GM13977 (cell line): Measurements from ENCODE around the gene ANK2.

Experiments used
- DNase-seq: peaks from one replicate; pipeline ENCODE4 v3.0.0; 2012; ENCODE audit warnings: low spot score
- in situ Hi-C: fragments of 300-500 bp; cut with MboI; formaldehyde crosslinking; loops from one replicate; pipeline ENCODE4 v1.12.0; 2022; ENCODE audit warnings: low sequenced_read_pairs, low pct_unique_long_range_greater_than_20kb, mixed read lengths, inconsistent platforms; ENCODE audit not compliant: unreplicated experiment
- TF ChIP-seq, protein P1 (sequence below): IDR thresholded peaks from 2 replicates; pipeline ENCODE4 v1.5.1; 2012; ENCODE audit warnings: mild to moderate bottlenecking, control low read depth; ENCODE audit not compliant: insufficient read depth; ENCODE audit errors: extremely low read depth, missing control alignments

The ANK2 gene

DNA sequence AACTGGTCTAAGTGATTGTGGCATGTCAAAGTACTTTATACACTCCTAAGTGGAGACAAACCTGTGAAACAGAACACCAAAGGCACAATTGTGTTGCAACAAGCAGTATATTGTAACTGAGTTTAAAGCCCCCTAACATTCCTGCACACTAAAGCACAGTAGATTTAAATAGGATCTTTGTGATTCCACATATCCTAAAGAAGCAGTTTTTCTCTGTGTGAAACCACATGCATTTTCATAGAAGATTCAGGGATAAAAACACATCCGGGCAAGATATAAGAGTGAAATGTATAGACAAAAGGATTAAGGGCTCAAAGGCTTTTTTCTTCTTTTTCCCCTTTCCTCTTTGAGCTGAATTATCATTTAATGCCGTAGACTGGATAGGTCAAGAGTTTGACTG is 82.2 kb downstream of the ANK2 start:
- in situ Hi-C loops: no loop called here
- DNase-seq: no peak
- TF ChIP-seq, protein P1, sequence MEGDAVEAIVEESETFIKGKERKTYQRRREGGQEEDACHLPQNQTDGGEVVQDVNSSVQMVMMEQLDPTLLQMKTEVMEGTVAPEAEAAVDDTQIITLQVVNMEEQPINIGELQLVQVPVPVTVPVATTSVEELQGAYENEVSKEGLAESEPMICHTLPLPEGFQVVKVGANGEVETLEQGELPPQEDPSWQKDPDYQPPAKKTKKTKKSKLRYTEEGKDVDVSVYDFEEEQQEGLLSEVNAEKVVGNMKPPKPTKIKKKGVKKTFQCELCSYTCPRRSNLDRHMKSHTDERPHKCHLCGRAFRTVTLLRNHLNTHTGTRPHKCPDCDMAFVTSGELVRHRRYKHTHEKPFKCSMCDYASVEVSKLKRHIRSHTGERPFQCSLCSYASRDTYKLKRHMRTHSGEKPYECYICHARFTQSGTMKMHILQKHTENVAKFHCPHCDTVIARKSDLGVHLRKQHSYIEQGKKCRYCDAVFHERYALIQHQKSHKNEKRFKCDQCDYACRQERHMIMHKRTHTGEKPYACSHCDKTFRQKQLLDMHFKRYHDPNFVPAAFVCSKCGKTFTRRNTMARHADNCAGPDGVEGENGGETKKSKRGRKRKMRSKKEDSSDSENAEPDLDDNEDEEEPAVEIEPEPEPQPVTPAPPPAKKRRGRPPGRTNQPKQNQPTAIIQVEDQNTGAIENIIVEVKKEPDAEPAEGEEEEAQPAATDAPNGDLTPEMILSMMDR: no peak

- DNase-seq: peak; percentile 12
- in situ Hi-C loops: no loop called here
These were observed 92.5 kb downstream of the ANK2 start for GRCh38 chr4:113141901-113142346.

GRCh38 chr4:113142351-113142750 is 92.9 kb downstream of the ANK2 start:
- DNase-seq: no peak
- in situ Hi-C loops: no loop called here
- TF ChIP-seq, protein P1: no peak

More at GRCh38 chr4:113141901-113142346, 92.5 kb downstream of the ANK2 start:
- TF ChIP-seq, protein P1: no peak

GRCh38 chr4:113144091-113144490 is 94.6 kb downstream of the ANK2 start:
- TF ChIP-seq, protein P1: no peak
- DNase-seq: no peak
- in situ Hi-C loops: no loop called here

- no peak for DNase-seq
- TF ChIP-seq, protein P1: no peak
- in situ Hi-C loops: no loop called here
These were observed 95.7 kb downstream of the ANK2 start for GRCh38 chr4:113145147-113145518.

GRCh38 chr4:113145519-113146291 is 96.3 kb downstream of the ANK2 start:
- in situ Hi-C loops: no loop called here
- no peak for DNase-seq
- TF ChIP-seq, protein P1: no peak
